SK-N-SH (cell line): ENCODE data around the gene PLCH1. TPM values are rescaled to one million over a fixed set of nuclear protein-coding genes. Genes with fewer than 3 reads are reported as not detected.

Source experiments
- CTCF ChIA-PET: fragments of 300-600, 350-600 bp; formaldehyde crosslinking; extraction: SDS; loops from one replicate; lab custom pipeline; 2021; lab: Yijun Ruan, JAX
- POLR2A ChIA-PET: fragments of 350-600 bp; sonication (Branson Sonifier 250); formaldehyde crosslinking; extraction: SDS; loops from one replicate; lab custom pipeline; 2020; ENCODE audit warnings: antibody characterized with exemption, inconsistent platforms; lab: Yijun Ruan, JAX
- DNase-seq: peaks from one replicate; pipeline ENCODE4 v3.0.0; 2012
- H2AFZ ChIP-seq: fragments of 200-600 bp; sonication (generic); 2 replicates; pipeline ENCODE4 v1.8.1; 2016; ENCODE audit warnings: antibody characterized with exemption, mild to moderate bottlenecking, low read depth
- H3F3A ChIP-seq: fragments of 200-600 bp; sonication (generic); replicated peaks from 2 replicates; pipeline ENCODE3; 2016; ENCODE audit warnings: antibody characterized with exemption, mild to moderate bottlenecking; ENCODE audit not compliant: insufficient read depth
- H3K27ac ChIP-seq, 2 experiments: fragments of 200-500 bp in 1 of 2; fragments of 200-600 bp in 1 of 2; sonication (Bioruptor generic) in 1 of 2; sonication (generic), shearing (Covaris generic) in 1 of 2; 2 replicates each; pipeline versions ENCODE4 v1.5.1 to v1.6.1; 2014 to 2016; ENCODE audit warnings: low read depth in 2 of 2, inconsistent platforms in 1 of 2, low read length in 1 of 2, mild to moderate bottlenecking in 1 of 2, mixed read lengths in 1 of 2
- H3K27me3 ChIP-seq: fragments of 200-600 bp; sonication (generic), shearing (Covaris generic); 2 replicates; pipeline ENCODE4 v1.6.1; 2016; ENCODE audit warnings: mixed run types; ENCODE audit not compliant: insufficient read depth
- H3K36me3 ChIP-seq, 2 experiments: fragments of 200-500 bp in 1 of 2; fragments of 200-600 bp in 1 of 2; sonication (Bioruptor generic) in 1 of 2; sonication (generic) in 1 of 2; replicated peaks in 1 of 2; 2 replicates each; pipeline versions ENCODE3 to v1.5.1; 2014 to 2016; ENCODE audit warnings: low read length in 1 of 2, mild to moderate bottlenecking in 1 of 2; ENCODE audit not compliant: insufficient read depth in 2 of 2, control insufficient read depth in 1 of 2
- H3K4me1 ChIP-seq, 2 experiments: fragments of 200-500 bp in 1 of 2; fragments of 200-600 bp in 1 of 2; sonication (Bioruptor generic) in 1 of 2; sonication (generic), shearing (Covaris generic) in 1 of 2; 2 replicates each; pipeline versions ENCODE4 v1.5.1 to v1.6.1; 2014 to 2016; ENCODE audit warnings: low read depth in 1 of 2, low read length in 1 of 2, mixed run types in 1 of 2; ENCODE audit not compliant: insufficient read depth in 2 of 2, control insufficient read depth in 1 of 2
- H3K4me2 ChIP-seq: fragments of 200-600 bp; sonication (generic), shearing (Covaris generic); 2 replicates; pipeline ENCODE4 v1.6.1; 2017; ENCODE audit warnings: mixed run types
- H3K4me3 ChIP-seq, 2 experiments: fragments of 200-500 bp in 1 of 2; fragments of 200-600 bp in 1 of 2; sonication (Bioruptor generic) in 1 of 2; sonication (generic), shearing (Covaris generic) in 1 of 2; 2 replicates each; pipeline versions ENCODE4 v1.5.1 to v1.8.1; 2014 to 2016; ENCODE audit warnings: low read depth in 2 of 2, inconsistent platforms in 1 of 2, low read length in 1 of 2, mild to moderate bottlenecking in 1 of 2, mixed read lengths in 1 of 2, moderate library complexity in 1 of 2
- H3K79me2 ChIP-seq: fragments of 200-600 bp; sonication (generic); 2 replicates; pipeline ENCODE4 v1.8.1; 2017; ENCODE audit warnings: mild to moderate bottlenecking; ENCODE audit not compliant: insufficient read depth
- H3K9ac ChIP-seq: fragments of 200-600 bp; sonication (generic); 2 replicates; pipeline ENCODE4 v1.6.1; 2017; ENCODE audit warnings: mixed run types
- H3K9me2 ChIP-seq: fragments of 200-600 bp; sonication (generic); 2 replicates; pipeline ENCODE4 v1.6.1; 2017; ENCODE audit warnings: mixed run types
- H3K9me3 ChIP-seq: fragments of 200-600 bp; sonication (generic); 2 replicates; pipeline ENCODE4 v1.6.1; 2017; ENCODE audit warnings: mixed run types, mild to moderate bottlenecking, moderate library complexity
- H4K20me1 ChIP-seq: fragments of 200-600 bp; sonication (generic); 2 replicates; pipeline ENCODE4 v1.6.1; 2017; ENCODE audit warnings: mild to moderate bottlenecking, mixed run types; ENCODE audit not compliant: insufficient read depth
- CHD2 ChIP-seq: fragments of 150-350 bp; IDR thresholded peaks from 2 replicates; pipeline ENCODE4 v1.6.1; 2018; ENCODE audit warnings: low read length; ENCODE audit not compliant: partially characterized antibody
- CTCF ChIP-seq: fragments of 200-600 bp; sonication (generic); IDR thresholded peaks from 2 replicates; pipeline ENCODE4 v1.6.1; 2017; ENCODE audit warnings: antibody characterized with exemption, mild to moderate bottlenecking, moderate library complexity
- ELF1 ChIP-seq: IDR thresholded peaks from 2 replicates; pipeline ENCODE4 v1.4.0; 2012
- EP300 ChIP-seq, 2 experiments: IDR thresholded peaks; 2 replicates each; pipeline versions ENCODE4 v1.4.0 to v1.6.1; 2012; ENCODE audit warnings: borderline replicate concordance in 1 of 2, low read depth in 1 of 2, low read length in 1 of 2
- EZH2phosphoT487 ChIP-seq: fragments of 200-600 bp; sonication (generic); IDR thresholded peaks from 2 replicates; pipeline ENCODE4 v1.6.1; 2017; ENCODE audit warnings: low read depth, mixed run types, mild to moderate bottlenecking, antibody characterized with exemption, moderate library complexity, borderline replicate concordance
- FOSL2 ChIP-seq: IDR thresholded peaks from 2 replicates; pipeline ENCODE4 v1.4.0; 2012; ENCODE audit warnings: low read depth, mild to moderate bottlenecking, moderate library complexity, borderline replicate concordance
- FOXM1 ChIP-seq: IDR thresholded peaks from 2 replicates; pipeline ENCODE4 v1.4.0; 2012; ENCODE audit warnings: low read depth, mild to moderate bottlenecking
- NFIC ChIP-seq: IDR thresholded peaks from 2 replicates; pipeline ENCODE4 v1.4.0; 2012; ENCODE audit warnings: borderline replicate concordance
- NRF1 ChIP-seq: IDR thresholded peaks from 2 replicates; pipeline ENCODE4 v1.6.1; 2012; ENCODE audit warnings: low read depth, mild to moderate bottlenecking, low read length
- PBX3 ChIP-seq: IDR thresholded peaks from 2 replicates; pipeline ENCODE4; 2012
- RAD21 ChIP-seq: IDR thresholded peaks from 2 replicates; pipeline ENCODE4 v1.6.1; 2012; ENCODE audit warnings: mild to moderate bottlenecking, low read length
- RCOR1 ChIP-seq: fragments of 150-350 bp; IDR thresholded peaks from 2 replicates; pipeline ENCODE4 v1.6.1; 2017; ENCODE audit warnings: antibody characterized with exemption, low read length
- RFX5 ChIP-seq: IDR thresholded peaks from 2 replicates; pipeline ENCODE4 v1.6.1; 2012; ENCODE audit warnings: mild to moderate bottlenecking, improper control_type of control experiment, low read length
- RXRA ChIP-seq: IDR thresholded peaks from 2 replicates; pipeline ENCODE4 v1.4.0; 2012; ENCODE audit warnings: low read depth, mild to moderate bottlenecking, borderline replicate concordance
- TCF12 ChIP-seq: IDR thresholded peaks from 2 replicates; pipeline ENCODE4 v1.4.0; 2012
- ZBTB33 ChIP-seq: IDR thresholded peaks from 2 replicates; pipeline ENCODE4 v1.4.0; 2012; ENCODE audit warnings: low read depth, borderline replicate concordance
- WGBS: methylation state at CpG from one replicate; pipeline ENCODE4 v1.1.6; 2017; ENCODE audit warnings: low lambda C conversion rate; 5-methylcytosine and 5-hydroxymethylcytosine counted together
- polyA plus RNA-seq, 3 experiments: library from polyadenylated mRNA; depleted of rRNA; stranded (reverse); fragments of >200 nt; gene quantifications; 2 replicates each; pipeline ENCODE4 v1.2.3, GENCODE V29; 2012
- TF ChIP-seq, protein P1 (sequence below): IDR thresholded peaks from 2 replicates; pipeline ENCODE4 v1.4.0; 2012; ENCODE audit warnings: low read depth, borderline replicate concordance
- TF ChIP-seq, protein P2 (sequence below): fragments of 150-350 bp; IDR thresholded peaks from 2 replicates; pipeline ENCODE4 v1.6.1; 2016; ENCODE audit warnings: mild to moderate bottlenecking, low read depth, low read length

Gene PLCH1
- polyA plus RNA-seq, 1 of the 3 experiments (the other 2 are of a cell fraction): 0.26 TPM

DNA sequence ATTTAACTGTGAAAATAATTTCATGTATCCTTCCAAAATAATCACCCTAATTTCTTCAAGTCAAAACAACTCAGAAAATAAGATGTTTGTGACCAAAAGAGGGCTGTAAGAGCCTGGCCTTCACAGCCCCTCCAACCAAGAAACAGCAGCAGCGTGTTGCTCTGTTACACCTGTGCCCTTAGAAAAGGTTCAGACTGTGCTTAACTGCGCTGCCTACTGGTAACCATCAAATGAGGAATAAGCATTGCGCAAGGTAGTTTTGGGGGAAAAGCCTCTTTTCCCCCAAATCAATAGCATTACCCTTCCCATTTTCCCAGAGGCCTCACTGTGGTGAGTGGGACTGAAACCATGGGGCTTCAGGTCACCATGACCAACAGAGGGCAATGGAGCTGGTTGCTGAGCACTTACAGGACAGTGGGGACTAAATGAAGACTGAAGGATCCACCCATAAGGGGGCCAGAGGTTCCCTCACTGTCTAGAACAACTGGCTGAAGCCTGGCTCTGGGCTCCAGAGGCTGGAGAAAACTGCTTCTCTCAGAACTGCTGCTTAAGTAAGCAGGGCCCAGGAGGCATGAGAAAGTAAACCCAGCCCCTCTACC lies 110.7 kb downstream of the PLCH1 start:
- TF ChIP-seq NFIC (no peak), EP300 (IDR thresholded peaks at IDR 0.05; ENCODE audit: borderline replicate concordance in 1 of 2, low read depth in 1 of 2, low read length in 1 of 2) (no peak), ZBTB33 (no peak)
- TF ChIP-seq, all 33 proteins: peak for 0
- H3K79me2 ChIP-seq: no peaks in the 10 kb centered on the region
- 85% methylated on average over 3 of the region's 3 CpGs for WGBS
- ChIA-PET POLR2A (no interaction called here), CTCF (no interaction called here)
- no peaks in the 10 kb centered on the region for H3K27me3 ChIP-seq
- no peak overlapping the region for H3K4me3 ChIP-seq
- no peaks in the 10 kb centered on the region for H3K4me1 ChIP-seq
- H4K20me1 ChIP-seq: no peaks in the 10 kb centered on the region
- H3K9me2 ChIP-seq: no peaks in the 10 kb centered on the region
- no peak for DNase-seq
- H3K36me3 ChIP-seq: no peaks in the 10 kb centered on the region
- H2AFZ ChIP-seq: no peak overlapping the region
- H3K4me2 ChIP-seq: no peak overlapping the region
- no peak overlapping the region for H3K27ac ChIP-seq
- H3F3A ChIP-seq: no peaks in the 10 kb centered on the region
- no peak overlapping the region for H3K9ac ChIP-seq
- no peaks in the 10 kb centered on the region for H3K9me3 ChIP-seq

DNA sequence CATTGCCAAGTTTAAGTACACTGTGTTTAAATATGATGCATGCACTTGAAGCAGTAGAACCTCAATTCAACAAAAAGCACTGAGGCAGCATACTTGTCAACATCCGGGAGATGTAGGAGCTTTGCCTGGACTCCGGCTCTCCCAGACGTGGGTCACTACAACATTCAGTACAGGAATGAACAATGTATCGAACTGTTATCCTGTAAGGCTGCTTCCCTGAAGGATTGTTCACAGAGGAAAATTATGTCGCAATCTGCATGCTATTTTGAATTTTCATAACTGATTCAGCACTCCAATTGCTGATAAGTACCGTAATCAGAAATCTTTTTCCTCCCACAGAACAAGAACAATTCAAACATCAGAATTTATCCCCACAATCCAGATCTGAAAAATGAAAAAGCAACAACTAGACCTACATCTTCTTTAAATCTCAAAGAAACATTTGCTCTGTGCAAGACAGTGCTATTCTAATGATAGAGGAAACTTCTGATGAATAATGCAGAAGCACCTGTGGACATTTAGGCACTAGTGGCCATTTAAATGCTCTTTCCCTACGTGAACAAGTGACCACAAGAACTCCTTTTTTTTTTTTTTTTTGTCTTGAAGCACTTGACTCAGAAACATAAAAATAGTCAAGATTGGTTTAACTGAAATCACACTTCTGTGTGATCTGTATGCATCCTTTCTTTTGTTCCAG lies 113.4 kb downstream of the PLCH1 start:
- Histone ChIP-seq H3K9me3 (no peaks in the 10 kb centered on the region), H3K27me3 (no peaks in the 10 kb centered on the region), H3K4me2 (no peak overlapping the region), H3K9me2 (no peaks in the 10 kb centered on the region), H3K9ac (no peak overlapping the region), H3K27ac (no peak overlapping the region), H4K20me1 (no peaks in the 10 kb centered on the region), H3K4me1 (no peaks in the 10 kb centered on the region), H3K79me2 (no peaks in the 10 kb centered on the region), H3K36me3 (no peaks in the 10 kb centered on the region), H3F3A (no peaks in the 10 kb centered on the region), H3K4me3 (no peak overlapping the region), H2AFZ (no peak overlapping the region)
- no peak for DNase-seq
- TF ChIP-seq ELF1 (no peak), CTCF (no peak), TCF12 (no peak), EZH2phosphoT487 (no peak), FOSL2 (no peak), RFX5 (no peak), PBX3 (no peak), RXRA (no peak), FOXM1 (no peak), EP300 (IDR thresholded peaks at IDR 0.05; ENCODE audit: borderline replicate concordance in 1 of 2, low read depth in 1 of 2, low read length in 1 of 2) (no peak), RAD21 (no peak), RCOR1 (no peak), CHD2 (no peak), NRF1 (no peak)
- TF ChIP-seq, protein P1, sequence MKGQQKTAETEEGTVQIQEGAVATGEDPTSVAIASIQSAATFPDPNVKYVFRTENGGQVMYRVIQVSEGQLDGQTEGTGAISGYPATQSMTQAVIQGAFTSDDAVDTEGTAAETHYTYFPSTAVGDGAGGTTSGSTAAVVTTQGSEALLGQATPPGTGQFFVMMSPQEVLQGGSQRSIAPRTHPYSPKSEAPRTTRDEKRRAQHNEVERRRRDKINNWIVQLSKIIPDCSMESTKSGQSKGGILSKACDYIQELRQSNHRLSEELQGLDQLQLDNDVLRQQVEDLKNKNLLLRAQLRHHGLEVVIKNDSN: no peak
- TF ChIP-seq, protein P2, sequence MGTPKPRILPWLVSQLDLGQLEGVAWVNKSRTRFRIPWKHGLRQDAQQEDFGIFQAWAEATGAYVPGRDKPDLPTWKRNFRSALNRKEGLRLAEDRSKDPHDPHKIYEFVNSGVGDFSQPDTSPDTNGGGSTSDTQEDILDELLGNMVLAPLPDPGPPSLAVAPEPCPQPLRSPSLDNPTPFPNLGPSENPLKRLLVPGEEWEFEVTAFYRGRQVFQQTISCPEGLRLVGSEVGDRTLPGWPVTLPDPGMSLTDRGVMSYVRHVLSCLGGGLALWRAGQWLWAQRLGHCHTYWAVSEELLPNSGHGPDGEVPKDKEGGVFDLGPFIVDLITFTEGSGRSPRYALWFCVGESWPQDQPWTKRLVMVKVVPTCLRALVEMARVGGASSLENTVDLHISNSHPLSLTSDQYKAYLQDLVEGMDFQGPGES: no peak
- POLR2A ChIA-PET: no interaction called here
- WGBS: 41% methylated on average over 7 of the region's 7 CpGs
- CTCF ChIA-PET: no interaction called here
